Fibroblast of lung (primary cell): ENCODE measurements around the gene PRUNE2.

ENCODE experiments used
- EZH2 ChIP-seq: IDR thresholded peaks from 2 replicates; pipeline ENCODE4 v1.5.1; 2012; ENCODE audit warnings: low read length, control low read depth, mild to moderate bottlenecking; ENCODE audit errors: missing control alignments
- TF ChIP-seq, protein P1 (sequence below), 2 donors: IDR thresholded peaks in 1 of 2; conservative IDR thresholded peaks in 1 of 2; 1 replicate in 1 of 2; 2 replicates in 1 of 2; pipeline ENCODE4 v1.5.1; 2011 to 2012; ENCODE audit warnings: low read length in 2 of 2, control low read depth in 1 of 2, inconsistent platforms in 1 of 2, low read depth in 1 of 2, mild to moderate bottlenecking in 1 of 2

DNA sequence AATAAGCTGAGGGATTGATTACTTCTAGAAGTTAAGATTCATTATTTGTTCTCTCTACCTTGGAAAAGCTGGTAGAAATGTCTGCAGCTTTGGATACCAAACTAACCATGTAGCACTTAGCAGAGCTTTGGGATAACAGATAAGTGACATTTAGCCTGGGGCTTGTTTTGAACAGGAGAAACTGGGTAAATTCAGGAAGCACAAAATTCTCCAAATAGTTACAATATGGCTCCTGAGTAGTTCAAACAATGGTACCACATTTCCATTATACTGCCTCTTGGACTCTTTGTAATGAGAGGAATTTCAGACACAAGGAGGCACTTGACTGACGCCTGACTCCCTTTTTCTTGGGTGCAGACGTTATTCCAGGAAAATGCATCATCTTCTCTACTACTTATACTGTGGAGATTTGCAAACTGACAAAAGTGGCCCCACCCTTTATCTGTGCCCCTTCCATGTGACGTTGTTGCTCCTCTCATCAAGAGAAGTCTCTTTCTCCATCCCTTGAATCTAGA, 22.5 kb downstream of the PRUNE2 start:
- TF ChIP-seq, protein P1, sequence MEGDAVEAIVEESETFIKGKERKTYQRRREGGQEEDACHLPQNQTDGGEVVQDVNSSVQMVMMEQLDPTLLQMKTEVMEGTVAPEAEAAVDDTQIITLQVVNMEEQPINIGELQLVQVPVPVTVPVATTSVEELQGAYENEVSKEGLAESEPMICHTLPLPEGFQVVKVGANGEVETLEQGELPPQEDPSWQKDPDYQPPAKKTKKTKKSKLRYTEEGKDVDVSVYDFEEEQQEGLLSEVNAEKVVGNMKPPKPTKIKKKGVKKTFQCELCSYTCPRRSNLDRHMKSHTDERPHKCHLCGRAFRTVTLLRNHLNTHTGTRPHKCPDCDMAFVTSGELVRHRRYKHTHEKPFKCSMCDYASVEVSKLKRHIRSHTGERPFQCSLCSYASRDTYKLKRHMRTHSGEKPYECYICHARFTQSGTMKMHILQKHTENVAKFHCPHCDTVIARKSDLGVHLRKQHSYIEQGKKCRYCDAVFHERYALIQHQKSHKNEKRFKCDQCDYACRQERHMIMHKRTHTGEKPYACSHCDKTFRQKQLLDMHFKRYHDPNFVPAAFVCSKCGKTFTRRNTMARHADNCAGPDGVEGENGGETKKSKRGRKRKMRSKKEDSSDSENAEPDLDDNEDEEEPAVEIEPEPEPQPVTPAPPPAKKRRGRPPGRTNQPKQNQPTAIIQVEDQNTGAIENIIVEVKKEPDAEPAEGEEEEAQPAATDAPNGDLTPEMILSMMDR (conservative IDR thresholded peaks at IDR 0.05 in 1 of 2, IDR thresholded peaks at IDR 0.05 in 1 of 2; ENCODE audit: low read depth in 1 of 2, low read length in 2 of 2) = no peak
- no peak for TF ChIP-seq EZH2
